ENCODE data around the gene MCM10. TPM values are rescaled to one million over a fixed set of nuclear protein-coding genes. Genes with fewer than 3 reads are reported as not detected.

Gene MCM10
- total and polyA plus RNA-seq, 2 of the 8 experiments (the other 6 are each of a cell fraction or from before 2014, with no cell fraction given) = 9.8 to 60.3 TPM

GRCh38 chr10:13239923-13240322 lies 78.6 kb downstream of the MCM10 start:
- H2BK5ac ChIP-seq (ENCODE audit: low read depth, low read length) = no peak overlapping the region
- H3K79me2 ChIP-seq (ENCODE audit: control insufficient read depth in 1 of 2, insufficient read depth in 2 of 2, low read length in 2 of 2) = no peaks in the 10 kb centered on the region
- TF ChIP-seq TBP (IDR thresholded peaks at IDR 0.05; ENCODE audit: low read depth, low read length) (no peak), EGR1 (IDR thresholded peaks at IDR 0.05; ENCODE audit: borderline replicate concordance, low read depth, low read length) (no peak), CHD1 (IDR thresholded peaks at IDR 0.05; ENCODE audit: low read depth, low read length) (no peak), PHF8 (conservative IDR thresholded peaks at IDR 0.05; ENCODE audit: low read depth, low read length) (no peak), NRF1 (IDR thresholded peaks at IDR 0.05; ENCODE audit: low read depth, low read length) (no peak), CBX8 (IDR thresholded peaks at IDR 0.05; ENCODE audit: borderline replicate concordance, low read depth, low read length) (no peak), FOSL1 (IDR thresholded peaks at IDR 0.05; ENCODE audit: insufficient read depth, low read depth, low read length) (no peak)
- TF ChIP-seq, protein P1, sequence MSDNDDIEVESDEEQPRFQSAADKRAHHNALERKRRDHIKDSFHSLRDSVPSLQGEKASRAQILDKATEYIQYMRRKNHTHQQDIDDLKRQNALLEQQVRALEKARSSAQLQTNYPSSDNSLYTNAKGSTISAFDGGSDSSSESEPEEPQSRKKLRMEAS (IDR thresholded peaks at IDR 0.05) = no peak
- ChIA-PET POLR2A (ENCODE audit: partially characterized antibody) (no interaction called here), CTCF (ENCODE audit: partially characterized antibody) (interaction anchor here (1.4 kb wide), 1 partner anchor 15 kb away, joined by 3 read pairs; no protein-coding TSS in a partner anchor)
- H3K4me3 ChIP-seq (ENCODE audit: extremely low read depth in 1 of 4, insufficient read depth in 2 of 4, low read depth in 3 of 4, low read length in 4 of 4) = no peak overlapping the region
- H2BK20ac ChIP-seq (ENCODE audit: low read length) = no peak overlapping the region
- H2BK120ac ChIP-seq (replicated peaks; ENCODE audit: low read depth, low read length) = no peak overlapping the region
- no peak overlapping the region for H4K5ac ChIP-seq (ENCODE audit: insufficient read length, low read depth, low read length)
- H2BK12ac ChIP-seq (ENCODE audit: low read depth, low read length) = no peak overlapping the region
- no peak overlapping the region for H2AK5ac ChIP-seq (ENCODE audit: low read depth, low read length)
- no peaks in the 10 kb centered on the region for H3K79me1 ChIP-seq (ENCODE audit: low read depth, low read length)
- 91% methylated on average over 7 of the region's 7 CpGs; no CpG with 5 or more reads in 1 of the 2 experiments for WGBS, 2 experiments (ENCODE audit: extremely low coverage in 1 of 2, insufficient coverage in 1 of 2, insufficient read length in 1 of 2, insufficient replicate concordance in 2 of 2, low coverage in 1 of 2, low lambda C conversion rate in 2 of 2, missing lambda C conversion rate in 1 of 2)
- H2BK15ac ChIP-seq (ENCODE audit: low read length) = no peak overlapping the region
- H4K91ac ChIP-seq (replicated peaks; ENCODE audit: insufficient read length, low read length) = no peak overlapping the region
- H3K36me3 ChIP-seq (ENCODE audit: control insufficient read depth in 2 of 4, insufficient read depth in 4 of 4, low read length in 3 of 4) = no peaks in the 10 kb centered on the region
- H3K9ac ChIP-seq (replicated peaks in 1 of 4; ENCODE audit: extremely low read depth in 1 of 4, low read depth in 3 of 4, low read length in 3 of 4) = no peak overlapping the region
- DNase-seq (ENCODE audit: low read depth in 1 of 2, low spot score in 2 of 2) (no peak), FAIRE-seq (no peak)
- no peak overlapping the region for H3K4me2 ChIP-seq (ENCODE audit: insufficient read depth in 1 of 2, low read depth in 2 of 2, low read length in 2 of 2)
- no peak overlapping the region for H3K27ac ChIP-seq (ENCODE audit: low read depth, low read length)
- H4K20me1 ChIP-seq (replicated peaks in 1 of 2; ENCODE audit: control insufficient read depth in 1 of 2, insufficient read depth in 2 of 2, low read length in 2 of 2) = no peaks in the 10 kb centered on the region
- H3K18ac ChIP-seq (ENCODE audit: extremely low read depth, low read length) = no peak overlapping the region
- no peak overlapping the region for H3K4ac ChIP-seq (replicated peaks; ENCODE audit: insufficient read length, low read depth, low read length)
- H3K56ac ChIP-seq (replicated peaks; ENCODE audit: insufficient read length, low read depth, low read length) = no peak overlapping the region
- H3K14ac ChIP-seq (ENCODE audit: insufficient read length) = no peak overlapping the region
- H3K4me1 ChIP-seq (replicated peaks in 1 of 4; ENCODE audit: control insufficient read depth in 3 of 4, insufficient read depth in 4 of 4, low read length in 3 of 4) = no peaks in the 10 kb centered on the region
- no peak overlapping the region for H3K23ac ChIP-seq (ENCODE audit: insufficient read length)
- no peaks in the 10 kb centered on the region for H3K9me3 ChIP-seq (ENCODE audit: insufficient read depth in 2 of 2, low read depth in 1 of 2, low read length in 1 of 2)
- H2AFZ ChIP-seq (ENCODE audit: low read length) = no peak overlapping the region
- no peaks in the 10 kb centered on the region for H3K27me3 ChIP-seq (replicated peaks in 1 of 4; ENCODE audit: control insufficient read depth in 3 of 4, extremely low read depth in 1 of 4, insufficient read depth in 3 of 4, low read length in 3 of 4)
- no peaks in the 10 kb centered on the region for H3K23me2 ChIP-seq (ENCODE audit: low read depth, low read length)
- H4K8ac ChIP-seq (ENCODE audit: extremely low read depth, insufficient read depth, low read length) = no peak overlapping the region

Measured in H1 (cell line).